T-helper 2 cell treated with Interferon-gamma antibody and Interleukin-4, amounts not matched to agents 100 ng/mL and 5 ng/mL, for 36 hours (primary cell): ENCODE data around the gene CRYAB. TPM values are rescaled to one million over a fixed set of nuclear protein-coding genes. Genes with fewer than 3 reads are reported as not detected.

ENCODE experiments used
- total RNA-seq: library from RNA; stranded (reverse); gene quantifications from 2 replicates; pipeline ENCODE4 v1.2.3, GENCODE V29; 2022

The CRYAB gene
- total RNA-seq, 1 donor from 2014 or later, result not detected

Other genes with a start within 250 kb of the CRYAB start
- gene PPP2R1B, start 145.4 kb downstream of the CRYAB start, total RNA-seq, result 56.3 and 62.2 TPM in 2 replicates
- gene ALG9, start 40.2 kb downstream of the CRYAB start, total RNA-seq, result 31.0 and 31.8 TPM in 2 replicates
- gene FDXACB1, start 32.6 kb downstream of the CRYAB start, total RNA-seq, result 4.8 and 6.1 TPM in 2 replicates
- gene CFAP68, start 32.2 kb downstream of the CRYAB start, total RNA-seq, result 13.9 and 16.2 TPM in 2 replicates
- not detected in 2 replicates for gene HSPB2, start 964 bp upstream of the CRYAB start, total RNA-seq
- gene C11orf52, start 7.1 kb upstream of the CRYAB start, total RNA-seq, result 0.27 TPM in 1 of 2 replicates, not detected in the other
- gene DIXDC1, start 25.6 kb upstream of the CRYAB start, total RNA-seq, result 9.2 and 10.9 TPM in 2 replicates
- 37.3 and 41.6 TPM in 2 replicates for gene DLAT, start 113.6 kb upstream of the CRYAB start, total RNA-seq
- gene PIH1D2, start 162.2 kb upstream of the CRYAB start, total RNA-seq, result 0.43 and 0.59 TPM in 2 replicates
- gene NKAPD1, start 162.5 kb upstream of the CRYAB start, total RNA-seq, result 19.5 and 22.8 TPM in 2 replicates
- 52.1 and 57.4 TPM in 2 replicates for gene TIMM8B, start 175.0 kb upstream of the CRYAB start, total RNA-seq
- 81.1 and 86.7 TPM in 2 replicates for gene SDHD, start 175.1 kb upstream of the CRYAB start, total RNA-seq